K562 (cell line): ENCODE results near the gene YPEL1. TPM values are rescaled to one million over a fixed set of nuclear protein-coding genes. Genes with fewer than 3 reads are reported as not detected.

Source experiments
- ATAC-seq: fragments of 200-7000 bp; cut with Tn5 transposase; 3 replicates; pipeline ENCODE4 v1.9.1; 2020; ENCODE audit warnings: moderate library complexity
- BruUV-seq: library from RNA; stranded (reverse); fragments of 400-500 nt; replicated peaks from 2 replicates; lab custom pipeline; 2021; lab: Mats Ljungman, UMichigan
- CTCF ChIA-PET: fragments of 300-600 bp; formaldehyde crosslinking; extraction: SDS; loops from one replicate; lab custom pipeline; 2021; ENCODE audit warnings: low intra/inter-chr PET ratio; lab: Yijun Ruan, JAX
- POLR2A ChIA-PET: fragments of 300-600, 350-650 bp; sonication (Branson Sonifier 250); formaldehyde crosslinking; extraction: SDS; loops from one replicate; lab custom pipeline; 2021; ENCODE audit warnings: antibody characterized with exemption, inconsistent platforms; lab: Yijun Ruan, JAX
- DNase-seq, 4 experiments: peaks; one replicate each; pipeline versions ENCODE4 v3.0.0 to v3.0.0-alpha.2; 2011 to 2018; ENCODE audit warnings: low spot score in 3 of 4, mixed read lengths in 3 of 4; ENCODE audit errors: extremely low read depth in 1 of 4
- FAIRE-seq: peaks from 2 replicates; lab custom pipeline; 2011; peaks lifted over from hg19 to GRCh38; lab: Jason Lieb, UNC
- H2AFZ ChIP-seq: 2 replicates; pipeline ENCODE4 v1.6.0; 2011; ENCODE audit warnings: low read depth, low read length, control low read depth, inconsistent platforms
- H3K27ac ChIP-seq: fragments of 200-600 bp; 3 replicates; pipeline ENCODE4 v1.8.0; 2011; ENCODE audit warnings: low read depth, mild to moderate bottlenecking, control low read depth, inconsistent platforms, low read length, moderate library complexity, mixed read lengths; ENCODE audit errors: extremely low read depth
- H3K27me3 ChIP-seq, 2 experiments: fragments of 300-600 bp in 1 of 2; 2 replicates in 1 of 2; 3 replicates in 1 of 2; pipeline versions ENCODE4 v1.6.0 to v1.8.0; 2011; ENCODE audit warnings: inconsistent platforms in 2 of 2, low read length in 2 of 2, mild to moderate bottlenecking in 1 of 2, mixed read lengths in 1 of 2, moderate library complexity in 1 of 2; ENCODE audit not compliant: control insufficient read depth in 2 of 2, insufficient read depth in 2 of 2
- H3K36me3 ChIP-seq: fragments of 300-600 bp; 3 replicates; pipeline ENCODE4 v1.8.0; 2011; ENCODE audit warnings: mild to moderate bottlenecking, low read length, inconsistent platforms; ENCODE audit not compliant: control insufficient read depth, insufficient read depth
- H3K4me1 ChIP-seq, 2 experiments: fragments of 200-600 bp in 1 of 2; replicated peaks in 1 of 2; 2 replicates in 1 of 2; 3 replicates in 1 of 2; pipeline versions ENCODE4 v1.5.1 to v1.8.0; 2011; ENCODE audit warnings: inconsistent platforms in 2 of 2, low read length in 2 of 2, mild to moderate bottlenecking in 1 of 2, mixed read lengths in 1 of 2, moderate library complexity in 1 of 2; ENCODE audit not compliant: control insufficient read depth in 2 of 2, insufficient read depth in 2 of 2
- H3K4me2 ChIP-seq: 2 replicates; pipeline ENCODE4 v1.6.1; 2011; ENCODE audit warnings: low read length, control low read depth, inconsistent platforms, mixed read lengths; ENCODE audit not compliant: insufficient read depth
- H3K4me3 ChIP-seq: fragments of 200-600 bp; sonication (generic), shearing (Covaris generic); 2 replicates; pipeline ENCODE4 v1.5.1; 2016; ENCODE audit warnings: control low read depth, inconsistent platforms
- H3K79me2 ChIP-seq: fragments of 200-600 bp; 3 replicates; pipeline ENCODE4 v1.8.0; 2011; ENCODE audit warnings: low read length, inconsistent platforms; ENCODE audit not compliant: control insufficient read depth, insufficient read depth
- H3K9ac ChIP-seq, 2 experiments: 2 replicates each; pipeline versions ENCODE4 v1.6.0 to v1.6.1; 2011; ENCODE audit warnings: low read depth in 2 of 2, low read length in 2 of 2, control low read depth in 1 of 2, inconsistent platforms in 1 of 2, mild to moderate bottlenecking in 1 of 2, mixed read lengths in 1 of 2; ENCODE audit not compliant: insufficient read depth in 1 of 2
- H3K9me1 ChIP-seq: one replicate; pipeline ENCODE4 v1.6.0; 2011; ENCODE audit warnings: inconsistent platforms, mild to moderate bottlenecking, low read length, moderate library complexity; ENCODE audit not compliant: control insufficient read depth, insufficient read depth
- H3K9me3 ChIP-seq: replicated peaks from 2 replicates; pipeline ENCODE4 v1.5.1; 2011; ENCODE audit warnings: low read depth, low read length, inconsistent platforms; ENCODE audit not compliant: control insufficient read depth, insufficient read depth
- H4K20me1 ChIP-seq: replicated peaks from 2 replicates; pipeline ENCODE4 v1.6.1; 2011; ENCODE audit warnings: low read length, inconsistent platforms, mixed read lengths; ENCODE audit not compliant: control insufficient read depth, insufficient read depth
- BHLHE40 ChIP-seq: IDR thresholded peaks from 2 replicates; pipeline ENCODE4 v1.6.1; 2011; ENCODE audit warnings: low read length, improper control_type of control experiment
- HDAC8 ChIP-seq: fragments of 450-650 bp; IDR thresholded peaks from 2 replicates; pipeline ENCODE4 v1.6.1; 2016; ENCODE audit warnings: mild to moderate bottlenecking, missing genetic modification characterization, moderate library complexity, missing compliant biosample characterization
- HNRNPLL ChIP-seq: fragments of 200-400 bp; formaldehyde crosslinking; IDR thresholded peaks from 2 replicates; pipeline ENCODE4 v1.6.1; 2017; ENCODE audit warnings: low read length, low read depth, mild to moderate bottlenecking; ENCODE audit not compliant: poor library complexity, severe bottlenecking
- MTA1 ChIP-seq: fragments of 450-650 bp; IDR thresholded peaks from 2 replicates; pipeline ENCODE4 v1.6.1; 2017; ENCODE audit warnings: borderline replicate concordance
- PURB ChIP-seq: sonication (generic); formaldehyde crosslinking; IDR thresholded peaks from 2 replicates; pipeline ENCODE4 v1.9.0; 2021; ENCODE audit warnings: low read depth, mild to moderate bottlenecking, missing genetic modification reagents
- SAP30 ChIP-seq: fragments of 200-600 bp; sonication (generic); IDR thresholded peaks from 2 replicates; pipeline ENCODE4 v1.6.1; 2012; ENCODE audit warnings: borderline replicate concordance, low read depth, mild to moderate bottlenecking, moderate library complexity, low read length, control low read depth, inconsistent platforms; ENCODE audit not compliant: insufficient read depth, poor library complexity, severe bottlenecking
- SETDB1 ChIP-seq: IDR thresholded peaks from one replicate; pipeline ENCODE4 v1.6.1; 2012; ENCODE audit warnings: low read length, control low read depth, inconsistent platforms
- SRSF3 ChIP-seq: fragments of 200-400 bp; formaldehyde crosslinking; IDR thresholded peaks from 2 replicates; pipeline ENCODE4 v1.6.1; 2016; ENCODE audit warnings: mild to moderate bottlenecking, low read length, moderate library complexity; ENCODE audit not compliant: insufficient read depth
- TAF15 ChIP-seq: fragments of 200-400 bp; formaldehyde crosslinking; IDR thresholded peaks from 2 replicates; pipeline ENCODE4 v1.6.1; 2017; ENCODE audit warnings: mild to moderate bottlenecking, low read depth, low read length, moderate library complexity
- ZKSCAN1 ChIP-seq: fragments of 150-350 bp; IDR thresholded peaks from 2 replicates; pipeline ENCODE4 v1.6.1; 2016; ENCODE audit warnings: low read depth, low read length
- WGBS: fragments of 100-300 bp; shearing (Covaris generic); methylation state at CpG from one replicate; pipeline ENCODE4 v1.1.6; 2016; ENCODE audit warnings: low coverage, mixed read lengths; ENCODE audit not compliant: insufficient coverage; ENCODE audit errors: missing lambda C conversion rate; 5-methylcytosine and 5-hydroxymethylcytosine counted together
- in situ Hi-C: fragments of 300-500 bp; cut with MboI; formaldehyde crosslinking; loops from 4 replicates; pipeline ENCODE4 v1.15.0; 2018; ENCODE audit warnings: inconsistent platforms, mixed read lengths
- intact Hi-C: fragments of 100-400 bp; cut with micrococcal nuclease; formaldehyde crosslinking; loops from 2 replicates; pipeline ENCODE4 v1.14.2; 2022
- polyA plus RNA-seq, 8 experiments: library from polyadenylated mRNA; depleted of rRNA in 4 of 8; stranded (reverse) in 5 of 8; unstranded in 3 of 8; fragments of >200 nt; fragmentation: Nextera tagmentation in 2 of 8; fragmentation: Illumina TruSeq in 1 of 8; extraction: Ambion mirVana in 2 of 8; extraction: Trizol in 1 of 8; gene quantifications; 2 replicates each; pipeline versions ENCODE4 v1.2.1 to v1.2.3, GENCODE V29; 2011 to 2014; ENCODE audit warnings: inconsistent platforms in 1 of 8, missing spikeins in 1 of 8
- total RNA-seq, 7 experiments: library from RNA; depleted of rRNA in 6 of 7; stranded (reverse); fragments of >200 nt in 6 of 7; fragmentation: Illumina TruSeq in 2 of 7; extraction: Trizol in 2 of 7; gene quantifications; 2 replicates each; pipeline versions ENCODE4 v1.2.1 to v1.2.3, GENCODE V29; 2011 to 2021; ENCODE audit warnings: low replicate concordance in 1 of 7

YPEL1 gene
- total and polyA plus RNA-seq, 9 of the 15 experiments (the other 6 are each of a cell fraction or from before 2014, with no cell fraction given): 0.07 to 2.2 (median 0.46) TPM

DNA sequence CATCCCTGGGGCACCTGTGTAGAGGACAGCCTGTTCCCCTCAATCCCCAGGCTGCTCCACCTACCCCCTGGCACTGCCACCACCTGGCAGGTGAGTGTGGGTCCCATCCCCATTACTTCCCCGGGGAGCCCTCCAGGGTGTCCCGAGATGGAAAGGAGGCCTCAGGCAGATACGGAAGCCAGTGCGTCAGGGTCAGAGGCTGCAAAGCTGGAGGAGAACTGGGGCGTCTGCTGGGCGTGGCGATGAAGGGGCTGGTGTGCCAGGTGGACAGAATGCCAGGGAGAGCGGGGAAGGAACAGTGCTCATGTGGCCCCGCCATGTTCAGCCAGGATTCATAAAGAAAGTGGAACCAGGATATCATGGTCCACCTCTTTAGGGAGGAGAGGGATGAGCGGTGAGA, 7.8 kb downstream of the YPEL1 start:
- ChIA-PET CTCF (interaction anchor here (2.4 to 3.6 kb wide), 2 partner anchors 15 to 211 kb away, joined by 12 to 27 read pairs; no protein-coding TSS in a partner anchor), POLR2A (interaction anchor here (0.8 to 5.3 kb wide), 13 partner anchors 10 to 220 kb away, joined by 3 to 53 read pairs (median 5); partner anchors contain the start of genes MAPK1 and SDF2L1)
- intact Hi-C loops: loop anchor here (2.0 kb wide), 2 partner anchors 15 to 21 kb away; no protein-coding TSS in a partner anchor
- Histone ChIP-seq H3K36me3 (no peaks in the 10 kb centered on the region), H3K4me1 (peaks cover 0 to 13% of the 10 kb centered on the region in 2 experiments; a peak in 2 of 5 replicates), H3K9me1 (no peaks in the 10 kb centered on the region), H3K27ac (no peak overlapping the region), H3K9me3 (no peaks in the 10 kb centered on the region), H2AFZ (no peak overlapping the region), H3K4me3 (no peak overlapping the region), H4K20me1 (peaks cover 38% of the 10 kb centered on the region), H3K9ac (peak overlapping the region in 1 of 2 experiments; percentile 56; a peak in 2 of 4 replicates), H3K27me3 (peaks cover 44 to 87% of the 10 kb centered on the region in 2 experiments), H3K4me2 (no peak overlapping the region), H3K79me2 (no peaks in the 10 kb centered on the region)
- no peak for FAIRE-seq
- peak; percentile 95 for TF ChIP-seq TAF15
- TF ChIP-seq HNRNPLL: peak; percentile 12
- TF ChIP-seq HDAC8 (tag): 0 out of 2 replicates have a peak, but pooled peaks have one; percentile 30
- no peak for TF ChIP-seq PURB
- TF ChIP-seq SETDB1: peak; percentile 84
- TF ChIP-seq MTA1: no peak
- TF ChIP-seq BHLHE40: no peak
- TF ChIP-seq SRSF3: 0 out of 2 replicates have a peak, but pooled peaks have one; percentile 45
- TF ChIP-seq SAP30: peak; percentile 21
- 0 out of 2 replicates have a peak, but pooled peaks have one; percentile 13 for TF ChIP-seq ZKSCAN1
- 9% methylated on average over 10 of the region's 10 CpGs for WGBS
- DNase-seq: peak in 2 of 4 experiments; percentile 54 to 60
- ATAC-seq: no peak
- in situ Hi-C loops: no loop called here
- BruUV-seq: no TSS peak
